Mucosa of descending colon (tissue), 3 donors: ENCODE measurements around the gene ATAD1. TPM values are rescaled to one million over a fixed set of nuclear protein-coding genes. Genes with fewer than 3 reads are reported as not detected.
"Not testable (repeated sequence)": the region's sequence is repeated elsewhere in the genome, so short reads cannot be mapped to it uniquely, and the experiment has no call there.

Source experiments
- ATAC-seq: fragments of 200-7000 bp; cut with Tn5 transposase; one replicate; pipeline ENCODE4 v1.9.1; 2020; ENCODE audit warnings: mild to moderate bottlenecking, moderate library complexity
- DNase-seq, 3 donors: peaks; one replicate each; pipeline ENCODE4 v3.0.0-alpha.2; 2020
- H3K36me3 ChIP-seq: fragments of 200-600 bp; one replicate; pipeline ENCODE4 v1.8.0; 2021; ENCODE audit warnings: low read depth, mild to moderate bottlenecking
- H3K4me1 ChIP-seq: fragments of 200-600 bp; one replicate; pipeline ENCODE4 v1.8.0; 2021; ENCODE audit warnings: low read depth, mild to moderate bottlenecking
- H3K4me3 ChIP-seq: fragments of 200-600 bp; one replicate; pipeline ENCODE4 v1.8.0; 2021; ENCODE audit warnings: mild to moderate bottlenecking
- H3K9me3 ChIP-seq: fragments of 200-600 bp; one replicate; pipeline ENCODE4 v1.8.0; 2021; ENCODE audit warnings: mild to moderate bottlenecking
- CTCF ChIP-seq: fragments of 200-600 bp; IDR thresholded peaks from one replicate; pipeline ENCODE4 v1.8.0; 2022; ENCODE audit warnings: antibody characterized with exemption, mild to moderate bottlenecking
- intact Hi-C, 2 donors: fragments of 100-400 bp; cut with DNase I in 1 of 2; cut with micrococcal nuclease in 1 of 2; formaldehyde crosslinking; loops; one replicate each; pipeline versions ENCODE4 v1.11.0 to v1.11.1; 2022; cut with DNase I, micrococcal nuclease
- long read RNA-seq, 2 donors: library from polyadenylated mRNA; unstranded; transcript quantifications; one replicate each; pipeline ENCODE4 v2.0.0, GENCODE V29; 2019 to 2021
- total RNA-seq, 3 donors: library from RNA; stranded (reverse); fragmentation: NEBNext Ultra II Directional in 2 of 3; extraction: Animal tissue kit (Norgen Biotek cat#: 25700) in 2 of 3; gene quantifications; one replicate each; pipeline versions ENCODE4 v1.2.1 to v1.2.4, GENCODE V29; 2021 to 2023
- donor health status: DM: no; HTN: no; CAD: no; lungs with moderate emphysema.
- donor health status: DM: no; HTN: no; CAD: no.
- donor health status: DM: no; HTN: yes; CAD: no.

The ATAD1 gene
- 10 to 100 TPM; 47.7 to 60.6 (median 51.6) TPM for total RNA-seq
- long read RNA-seq, donor 1, full-length matches to known transcripts, result 9 of 60 reads
- long read RNA-seq, donor 1, partial matches to known transcripts, result 2 of 60 reads
- long read RNA-seq, donor 1, other reads (novel, unspliced or antisense), result 49 of 60 reads
- long read RNA-seq, donor 2, partial matches to known transcripts, result 1 of 29 reads
- long read RNA-seq, donor 2, other reads (novel, unspliced or antisense), result 26 of 29 reads

- intact Hi-C loops, result no loop called here
- peaks cover 19% of the 10 kb centered on the region for H3K4me1 ChIP-seq
- ATAC-seq, result peak; percentile 98
- peak within 1 kb of the TSS; percentile 40 for H3K4me3 ChIP-seq
- no peak for TF ChIP-seq CTCF
- DNase-seq, result peak; percentile 89 to 93 (median 92)
- no peaks in the 10 kb centered on the region for H3K9me3 ChIP-seq
- no peaks in the 10 kb centered on the region for H3K36me3 ChIP-seq
Measured at GRCh38 chr10:87817609-87818504, at the start of gene ATAD1. ATAD1 (minus strand) TSS chr10:87818226; CDS start chr10:87814599, 3,627 bp downstream.

- ATAC-seq (no peak), DNase-seq (no peak)
- intact Hi-C loops, result loop anchor here in 1 of 2 donors (10.0 kb wide), 1 partner anchor 357 kb away; no protein-coding TSS in a partner anchor
- H3K9me3 ChIP-seq, result no peaks in the 10 kb centered on the region
- no peaks in the 10 kb centered on the region for H3K36me3 ChIP-seq
- TF ChIP-seq CTCF, result no peak
- H3K4me3 ChIP-seq, result peak overlapping the region; percentile 7
- H3K4me1 ChIP-seq, result peaks cover 21% of the 10 kb centered on the region
Measured at GRCh38 chr10:87867453-87867852, 49.4 kb upstream of the ATAD1 start.

- peak overlapping the region; percentile 2 for H3K4me3 ChIP-seq
- intact Hi-C loops, result loop anchor here in 1 of 2 donors (10.0 kb wide), 1 partner anchor 358 kb away; no protein-coding TSS in a partner anchor
Measured at GRCh38 chr10:87866412-87866974, 48.5 kb upstream of the ATAD1 start.

GRCh38 chr10:87865241-87865881 lies 47.3 kb upstream of the ATAD1 start:
- Histone ChIP-seq H3K4me3 (peak overlapping the region; percentile 84), H3K36me3 (no peaks in the 10 kb centered on the region), H3K9me3 (no peaks in the 10 kb centered on the region), H3K4me1 (peaks cover 14% of the 10 kb centered on the region)
- DNase-seq, result no peak
- no peak for ATAC-seq
- intact Hi-C loops, result loop anchor here in 1 of 2 donors (10.0 kb wide), 1 partner anchor 359 kb away; no protein-coding TSS in a partner anchor
- no peak for TF ChIP-seq CTCF

More at GRCh38 chr10:87866412-87866974, 48.5 kb upstream of the ATAD1 start:
- Histone ChIP-seq H3K36me3 (no peaks in the 10 kb centered on the region), H3K9me3 (no peaks in the 10 kb centered on the region), H3K4me1 (peaks cover 21% of the 10 kb centered on the region)
- DNase-seq, result no peak
- no peak for ATAC-seq
- no peak for TF ChIP-seq CTCF

- ATAC-seq (no peak), DNase-seq (peak in 1 of 3 donors; percentile 34)
- Histone ChIP-seq H3K36me3 (no peaks in the 10 kb centered on the region), H3K9me3 (no peaks in the 10 kb centered on the region), H3K4me3 (peak overlapping the region; percentile 84), H3K4me1 (peaks cover 6% of the 10 kb centered on the region)
- TF ChIP-seq CTCF, result no peak
- intact Hi-C loops, result loop anchor here in 1 of 2 donors (5.0 to 10.0 kb wide), 2 partner anchors 360 to 523 kb away; no protein-coding TSS in a partner anchor
Measured at GRCh38 chr10:87864496-87865059, 46.6 kb upstream of the ATAD1 start.

- DNase-seq, result peak; percentile 35 to 61 (median 60)
- ATAC-seq, result peak; percentile 0
- peak overlapping the region; percentile 84 for H3K4me3 ChIP-seq
- intact Hi-C loops, result loop anchor here in 1 of 2 donors (5.0 to 10.0 kb wide), 2 partner anchors 361 to 523 kb away; no protein-coding TSS in a partner anchor
- not testable (repeated sequence) for H3K9me3 ChIP-seq, H3K4me1 ChIP-seq, H3K36me3 ChIP-seq
Measured at GRCh38 chr10:87863951-87864495, 46.0 kb upstream of the ATAD1 start.
